ENCODE data around the gene HDAC4. TPM values are rescaled to one million over a fixed set of nuclear protein-coding genes. Genes with fewer than 3 reads are reported as not detected.
A peak's percentile ranks its signal among the peaks of the same experiment; 100 is the strongest.
"Not testable (repeated sequence)": the region's sequence is repeated elsewhere in the genome, so short reads cannot be mapped to it uniquely, and the experiment has no call there.

HDAC4 gene
- total and polyA plus RNA-seq, 2 of the 8 experiments (the other 6 are each of a cell fraction or from before 2014, with no cell fraction given), result 15.4 to 31.5 TPM

DNA sequence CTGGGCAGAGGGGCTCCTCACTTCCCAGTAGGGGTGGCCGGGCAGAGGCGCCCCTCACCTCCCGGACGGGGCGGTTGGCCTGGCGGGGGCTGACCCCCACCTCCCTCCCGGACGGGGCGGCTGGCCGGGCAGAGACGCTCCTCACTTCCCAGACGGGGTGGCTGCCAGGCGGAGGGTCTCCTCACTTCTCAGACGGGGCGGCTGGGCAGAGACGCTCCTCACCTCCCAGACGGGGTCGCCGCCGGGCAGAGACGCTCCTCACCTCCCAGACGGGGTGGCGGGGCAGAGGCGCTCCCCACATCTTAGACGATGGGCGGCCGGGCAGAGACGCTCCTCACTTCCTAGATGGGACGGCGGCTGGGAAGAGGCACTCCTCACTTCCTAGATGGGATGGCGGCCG is 48.6 kb upstream of the HDAC4 start:
- whole genome bisulfite sequencing, 2 experiments (ENCODE audit: extremely low coverage in 1 of 2, insufficient coverage in 1 of 2, insufficient read length in 1 of 2, insufficient replicate concordance in 2 of 2, low coverage in 1 of 2, low lambda C conversion rate in 2 of 2, missing lambda C conversion rate in 1 of 2), result 100% methylated on average over 4 of the region's 32 CpGs; no CpG with 5 or more reads in 1 of the 2 experiments
- H2AFZ ChIP-seq (ENCODE audit: low read length); H3K56ac ChIP-seq (replicated peaks; ENCODE audit: insufficient read length, low read depth, low read length); H2BK120ac ChIP-seq (replicated peaks; ENCODE audit: low read depth, low read length); H2AK5ac ChIP-seq (ENCODE audit: low read depth, low read length); H4K8ac ChIP-seq (ENCODE audit: extremely low read depth, insufficient read depth, low read length); H3K27me3 ChIP-seq (replicated peaks in 1 of 4; ENCODE audit: control insufficient read depth in 3 of 4, extremely low read depth in 1 of 4, insufficient read depth in 3 of 4, low read length in 3 of 4); H3K4me3 ChIP-seq (ENCODE audit: extremely low read depth in 1 of 4, insufficient read depth in 2 of 4, low read depth in 3 of 4, low read length in 4 of 4); H3K4me2 ChIP-seq (ENCODE audit: insufficient read depth in 1 of 2, low read depth in 2 of 2, low read length in 2 of 2); H2BK12ac ChIP-seq (ENCODE audit: low read depth, low read length); H3K9ac ChIP-seq (replicated peaks in 1 of 4; ENCODE audit: extremely low read depth in 1 of 4, low read depth in 3 of 4, low read length in 3 of 4); H3K27ac ChIP-seq (ENCODE audit: low read depth, low read length); H4K20me1 ChIP-seq (replicated peaks in 1 of 2; ENCODE audit: control insufficient read depth in 1 of 2, insufficient read depth in 2 of 2, low read length in 2 of 2); H3K23ac ChIP-seq (ENCODE audit: insufficient read length); H4K5ac ChIP-seq (ENCODE audit: insufficient read length, low read depth, low read length); H3K4ac ChIP-seq (replicated peaks; ENCODE audit: insufficient read length, low read depth, low read length); H3K4me1 ChIP-seq (replicated peaks in 1 of 4; ENCODE audit: control insufficient read depth in 3 of 4, insufficient read depth in 4 of 4, low read length in 3 of 4); H3K14ac ChIP-seq (ENCODE audit: insufficient read length); H3K79me2 ChIP-seq (ENCODE audit: control insufficient read depth in 1 of 2, insufficient read depth in 2 of 2, low read length in 2 of 2); H4K91ac ChIP-seq (replicated peaks; ENCODE audit: insufficient read length, low read length); FAIRE-seq; H2BK20ac ChIP-seq (ENCODE audit: low read length); POLR2A ChIA-PET (ENCODE audit: partially characterized antibody); H3K79me1 ChIP-seq (ENCODE audit: low read depth, low read length); H3K36me3 ChIP-seq (ENCODE audit: control insufficient read depth in 2 of 4, insufficient read depth in 4 of 4, low read length in 3 of 4); H2BK15ac ChIP-seq (ENCODE audit: low read length); H2BK5ac ChIP-seq (ENCODE audit: low read depth, low read length); H3K23me2 ChIP-seq (ENCODE audit: low read depth, low read length); H3K18ac ChIP-seq (ENCODE audit: extremely low read depth, low read length): not testable (repeated sequence)
- peaks cover 13 to 14% of the 10 kb centered on the region in 2 experiments for H3K9me3 ChIP-seq (ENCODE audit: insufficient read depth in 2 of 2, low read depth in 1 of 2, low read length in 1 of 2)
- CTCF ChIA-PET (ENCODE audit: partially characterized antibody), result interaction anchor here (0.7 kb wide), 1 partner anchor 58 kb away, joined by 3 read pairs; no protein-coding TSS in a partner anchor
- DNase-seq (ENCODE audit: low read depth in 1 of 2, low spot score in 2 of 2), result peak in 1 of 2 experiments; percentile 7

All from H1 (cell line).